PFSK-1 (cell line): ENCODE data around the gene PEX13.

ENCODE experiments used
- FOXP2 ChIP-seq: optimal IDR thresholded peaks from 2 replicates; pipeline ENCODE3; 2011; ENCODE audit warnings: borderline replicate concordance, control low read depth, inconsistent platforms; ENCODE audit not compliant: insufficient read depth; ENCODE audit errors: extremely low read length, extremely low read depth
- POLR2AphosphoS5 ChIP-seq: IDR thresholded peaks from 2 replicates; pipeline ENCODE4 v1.6.1; 2012; ENCODE audit warnings: low read depth, mild to moderate bottlenecking, control low read depth, low read length, moderate library complexity
- REST ChIP-seq, 2 experiments: IDR thresholded peaks; 2 replicates each; pipeline versions ENCODE4 v1.6.1 to v1.8.0; 2011 to 2012; ENCODE audit warnings: low read depth in 2 of 2, low read length in 2 of 2, control low read depth in 1 of 2, inconsistent platforms in 1 of 2, mild to moderate bottlenecking in 1 of 2, moderate library complexity in 1 of 2; ENCODE audit not compliant: insufficient read depth in 1 of 2
- SIN3A ChIP-seq: IDR thresholded peaks from 2 replicates; pipeline ENCODE4 v1.6.1; 2012; ENCODE audit warnings: mild to moderate bottlenecking, low read length, moderate library complexity, borderline replicate concordance; ENCODE audit not compliant: insufficient read depth
- TAF1 ChIP-seq: IDR thresholded peaks from 2 replicates; pipeline ENCODE4 v1.6.1; 2012; ENCODE audit warnings: low read length, control low read depth, borderline replicate concordance; ENCODE audit not compliant: insufficient read depth

- TF ChIP-seq POLR2AphosphoS5 (no peak), SIN3A (no peak), TAF1 (no peak), REST (IDR thresholded peaks at IDR 0.05; ENCODE audit: insufficient read depth in 1 of 2, low read depth in 2 of 2, low read length in 2 of 2) (no peak), FOXP2 (no peak)
Observed at GRCh38 chr2:61006486-61007105, 10.9 kb upstream of the PEX13 start.
